NB4 (cell line): ENCODE results near the gene DNAH2.

Experiments used
- DNase-seq: peaks from one replicate; pipeline ENCODE4 v3.0.0; 2010; ENCODE audit warnings: low read depth
- H3K4me3 ChIP-seq: one replicate; pipeline ENCODE4 v1.5.1; 2011; ENCODE audit warnings: mild to moderate bottlenecking, low read depth, low read length, moderate library complexity
- CTCF ChIP-seq: IDR thresholded peaks from one replicate; pipeline ENCODE4 v1.5.1; 2012; ENCODE audit warnings: low read depth, low read length
- MAX ChIP-seq: IDR thresholded peaks from 2 replicates; pipeline ENCODE4 v1.6.1; 2011; ENCODE audit warnings: low read depth, low read length
- MYC ChIP-seq: IDR thresholded peaks from 2 replicates; pipeline ENCODE4 v1.6.1; 2011; ENCODE audit warnings: low read depth, low read length
- POLR2A ChIP-seq: IDR thresholded peaks from 2 replicates; pipeline ENCODE4 v1.6.1; 2011; ENCODE audit warnings: mild to moderate bottlenecking; ENCODE audit not compliant: insufficient read length; ENCODE audit errors: extremely low read depth

DNAH2 gene

GRCh38 chr17:7817643-7817964, 100.1 kb downstream of the DNAH2 start:
- no peak for DNase-seq
- TF ChIP-seq POLR2A (no peak), MAX (no peak), CTCF (no peak), MYC (no peak)
- no peak overlapping the region for H3K4me3 ChIP-seq

GRCh38 chr17:7818026-7818425, 100.5 kb downstream of the DNAH2 start:
- no peak for DNase-seq
- no peak overlapping the region for H3K4me3 ChIP-seq
- TF ChIP-seq CTCF (no peak), MAX (no peak), POLR2A (no peak), MYC (no peak)

GRCh38 chr17:7818746-7819645, 101.5 kb downstream of the DNAH2 start:
- no peak for TF ChIP-seq MAX
- TF ChIP-seq POLR2A = no peak
- no peak for TF ChIP-seq CTCF
- H3K4me3 ChIP-seq = no peak overlapping the region
- DNase-seq = no peak

GRCh38 chr17:7820231-7820630, 102.7 kb downstream of the DNAH2 start:
- TF ChIP-seq POLR2A = no peak
- no peak for TF ChIP-seq MYC
- no peak for TF ChIP-seq CTCF
- TF ChIP-seq MAX = no peak
- DNase-seq = no peak
- H3K4me3 ChIP-seq = no peak overlapping the region

- TF ChIP-seq MAX (no peak), CTCF (no peak), POLR2A (no peak), MYC (no peak)
- no peak for DNase-seq
- H3K4me3 ChIP-seq = no peak overlapping the region
Observed at GRCh38 chr17:7822126-7822525, 104.6 kb downstream of the DNAH2 start.

- no peak for DNase-seq
- TF ChIP-seq CTCF (no peak), MAX (no peak), MYC (no peak), POLR2A (no peak)
- no peak overlapping the region for H3K4me3 ChIP-seq
Observed at GRCh38 chr17:7823581-7824001, 106.0 kb downstream of the DNAH2 start.
